Measurements from ENCODE around the gene TENT5A. TPM values are rescaled to one million over a fixed set of nuclear protein-coding genes. Genes with fewer than 3 reads are reported as not detected.

The TENT5A gene
- 10 to 100 TPM; 52.7 to 67.2 (median 62.0) TPM for total RNA-seq (2021; fragmentation: NEBNext Ultra II Directional; extraction: Animal tissue kit (Norgen Biotek cat#: 25700))
- long read RNA-seq, full-length matches to known transcripts, result 141 of 177 reads
- long read RNA-seq, partial matches to known transcripts, result 10 of 177 reads
- long read RNA-seq, other reads (novel, unspliced or antisense), result 26 of 177 reads

DNA sequence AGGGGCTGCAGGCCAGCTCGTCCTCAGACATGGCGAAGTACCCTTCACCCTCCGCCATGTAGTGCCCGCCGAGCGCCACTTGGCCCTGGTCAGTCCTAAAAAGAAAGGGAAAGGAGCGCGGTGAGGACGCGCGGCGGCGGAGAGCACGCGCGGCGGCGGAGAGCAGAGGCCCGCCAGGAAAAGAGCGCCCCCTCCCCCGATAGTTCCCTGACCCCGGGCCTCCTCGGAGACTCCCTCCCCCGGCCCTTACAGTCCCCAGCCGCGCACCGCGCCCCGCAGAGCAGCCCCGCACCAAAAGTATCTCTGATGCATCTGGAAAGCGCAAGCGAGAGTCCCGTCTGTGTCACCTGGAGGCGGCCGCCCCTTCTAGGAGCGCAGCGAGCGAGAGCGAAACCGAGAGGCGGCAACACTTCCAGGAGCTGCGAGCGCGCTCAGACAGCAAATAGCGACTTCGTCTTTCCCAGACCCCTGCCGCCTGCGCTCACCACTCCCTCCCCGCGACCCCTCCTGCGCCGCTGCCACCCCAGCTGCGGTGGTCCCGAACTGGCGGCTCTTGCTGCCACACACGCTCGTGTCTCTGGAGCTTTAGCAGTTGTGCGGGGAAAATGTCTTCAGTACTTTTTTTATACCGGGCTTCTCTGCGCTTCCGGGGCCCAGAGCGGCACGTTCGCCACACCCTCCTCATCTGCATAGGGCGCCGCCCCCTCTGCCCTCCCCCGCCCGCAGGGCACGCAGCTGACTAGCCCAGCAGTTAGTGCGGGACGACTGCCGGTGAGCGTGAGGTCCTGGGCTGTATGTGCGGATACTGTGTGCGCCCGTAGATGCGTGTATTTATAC lies at the start of gene TENT5A:
TENT5A (minus strand) TSS at position 598 of the 837 bp plus-strand sequence; CDS start at position 58, 540 bp downstream.
- Mint-ChIP-seq H3K27ac (peak within 1 kb of the TSS; percentile 97), H3K36me3 (ENCODE audit: low read depth) (peaks cover 44% of the 10 kb centered on the region), H3K4me3 (peak within 1 kb of the TSS; percentile 94), H3K27me3 (ENCODE audit: insufficient read depth) (no peaks in the 10 kb centered on the region; the same call in 1 of the 2 replicates), H3K4me1 (ENCODE audit: low read depth) (peaks cover 46% of the 10 kb centered on the region), H3K9me3 (no peaks in the 10 kb centered on the region)
- DNase-seq, result peak; percentile 92
- TF ChIP-seq, protein P1, sequence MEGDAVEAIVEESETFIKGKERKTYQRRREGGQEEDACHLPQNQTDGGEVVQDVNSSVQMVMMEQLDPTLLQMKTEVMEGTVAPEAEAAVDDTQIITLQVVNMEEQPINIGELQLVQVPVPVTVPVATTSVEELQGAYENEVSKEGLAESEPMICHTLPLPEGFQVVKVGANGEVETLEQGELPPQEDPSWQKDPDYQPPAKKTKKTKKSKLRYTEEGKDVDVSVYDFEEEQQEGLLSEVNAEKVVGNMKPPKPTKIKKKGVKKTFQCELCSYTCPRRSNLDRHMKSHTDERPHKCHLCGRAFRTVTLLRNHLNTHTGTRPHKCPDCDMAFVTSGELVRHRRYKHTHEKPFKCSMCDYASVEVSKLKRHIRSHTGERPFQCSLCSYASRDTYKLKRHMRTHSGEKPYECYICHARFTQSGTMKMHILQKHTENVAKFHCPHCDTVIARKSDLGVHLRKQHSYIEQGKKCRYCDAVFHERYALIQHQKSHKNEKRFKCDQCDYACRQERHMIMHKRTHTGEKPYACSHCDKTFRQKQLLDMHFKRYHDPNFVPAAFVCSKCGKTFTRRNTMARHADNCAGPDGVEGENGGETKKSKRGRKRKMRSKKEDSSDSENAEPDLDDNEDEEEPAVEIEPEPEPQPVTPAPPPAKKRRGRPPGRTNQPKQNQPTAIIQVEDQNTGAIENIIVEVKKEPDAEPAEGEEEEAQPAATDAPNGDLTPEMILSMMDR (IDR thresholded peaks at IDR 0.05), result peak; percentile 47; the same call in 1 of the 2 replicates

DNA sequence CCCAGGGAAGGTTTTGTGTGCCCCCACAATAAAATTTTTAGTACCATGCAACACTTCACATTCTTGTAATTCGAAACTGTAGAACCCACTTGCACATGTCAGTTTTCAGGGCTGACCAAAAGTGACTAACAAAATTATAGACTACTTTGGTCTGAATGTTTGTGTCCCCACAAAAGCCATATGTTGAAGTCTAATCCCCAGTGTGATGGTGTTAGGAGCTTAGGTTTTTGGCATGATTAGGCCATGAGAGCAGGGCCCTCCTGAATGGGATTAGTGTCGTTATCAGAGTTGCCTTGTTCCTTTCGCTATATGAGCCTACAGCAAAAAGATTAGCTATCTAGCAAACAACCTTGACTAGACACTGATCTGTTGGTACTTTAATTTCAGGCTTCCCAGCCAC lies 49.0 kb upstream of the TENT5A start:
- Mint-ChIP-seq H3K27me3 (ENCODE audit: insufficient read depth) (0 out of 2 replicates have a peak, but pooled peaks cover 2% of the 10 kb centered on the region), H3K4me1 (ENCODE audit: low read depth) (peaks cover 11% of the 10 kb centered on the region), H3K36me3 (ENCODE audit: low read depth) (no peaks in the 10 kb centered on the region), H3K9me3 (no peaks in the 10 kb centered on the region), H3K4me3 (no peak overlapping the region), H3K27ac (no peak overlapping the region)
- TF ChIP-seq, protein P1 (IDR thresholded peaks at IDR 0.05), result no peak
- DNase-seq, result no peak

DNA sequence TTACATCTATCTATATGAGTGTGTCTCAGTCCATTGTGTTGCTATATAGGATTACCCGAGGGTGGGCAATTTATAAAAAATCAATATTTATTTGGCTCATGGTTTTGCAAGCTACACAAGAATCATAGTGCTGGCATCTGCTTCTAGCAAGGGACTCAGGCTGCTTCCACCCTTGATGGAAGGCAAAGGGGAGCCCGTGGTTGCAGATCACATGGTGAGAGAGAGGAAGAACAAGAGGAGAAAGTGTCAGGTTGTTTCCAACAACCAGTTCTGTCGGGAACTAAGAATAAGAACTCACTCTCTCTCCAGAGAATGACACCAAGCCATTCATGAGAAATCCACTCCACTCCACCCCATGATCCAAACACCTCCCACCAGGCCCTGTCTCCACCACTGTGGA lies 48.2 kb upstream of the TENT5A start:
- no peaks in the 10 kb centered on the region for H3K9me3 Mint-ChIP-seq
- H3K27ac Mint-ChIP-seq, result no peak overlapping the region
- DNase-seq, result no peak
- 0 out of 2 replicates have a peak, but pooled peaks cover 2% of the 10 kb centered on the region for H3K27me3 Mint-ChIP-seq (ENCODE audit: insufficient read depth)
- H3K4me1 Mint-ChIP-seq (ENCODE audit: low read depth), result peaks cover 11% of the 10 kb centered on the region
- no peaks in the 10 kb centered on the region for H3K36me3 Mint-ChIP-seq (ENCODE audit: low read depth)
- H3K4me3 Mint-ChIP-seq, result no peak overlapping the region
- TF ChIP-seq, protein P1 (IDR thresholded peaks at IDR 0.05), result no peak

DNA sequence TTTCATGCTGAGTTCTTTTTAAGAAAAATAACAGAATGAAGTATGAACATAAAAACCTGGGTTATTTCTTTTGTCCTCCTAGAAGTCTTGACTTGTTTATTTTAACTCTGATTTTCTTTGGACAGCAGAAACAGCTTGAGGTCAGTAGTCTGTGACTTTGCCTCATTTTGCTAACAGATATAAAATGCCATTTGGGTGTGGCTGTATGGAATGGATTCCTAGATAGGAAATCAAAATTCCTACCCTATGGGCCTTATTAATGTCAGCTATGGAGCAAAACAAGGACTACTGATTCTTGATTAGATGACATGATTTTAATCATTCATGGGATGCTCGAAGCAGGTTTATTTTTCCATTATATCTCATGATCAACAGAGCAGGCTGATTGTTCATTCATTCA lies 46.8 kb upstream of the TENT5A start:
- no peak overlapping the region for H3K27ac Mint-ChIP-seq
- DNase-seq, result no peak
- no peaks in the 10 kb centered on the region for H3K9me3 Mint-ChIP-seq
- TF ChIP-seq, protein P1 (IDR thresholded peaks at IDR 0.05), result no peak
- H3K36me3 Mint-ChIP-seq (ENCODE audit: low read depth), result no peaks in the 10 kb centered on the region
- peaks cover 11% of the 10 kb centered on the region for H3K4me1 Mint-ChIP-seq (ENCODE audit: low read depth)
- H3K27me3 Mint-ChIP-seq (ENCODE audit: insufficient read depth), result 0 out of 2 replicates have a peak, but pooled peaks cover 2% of the 10 kb centered on the region
- no peak overlapping the region for H3K4me3 Mint-ChIP-seq

DNA sequence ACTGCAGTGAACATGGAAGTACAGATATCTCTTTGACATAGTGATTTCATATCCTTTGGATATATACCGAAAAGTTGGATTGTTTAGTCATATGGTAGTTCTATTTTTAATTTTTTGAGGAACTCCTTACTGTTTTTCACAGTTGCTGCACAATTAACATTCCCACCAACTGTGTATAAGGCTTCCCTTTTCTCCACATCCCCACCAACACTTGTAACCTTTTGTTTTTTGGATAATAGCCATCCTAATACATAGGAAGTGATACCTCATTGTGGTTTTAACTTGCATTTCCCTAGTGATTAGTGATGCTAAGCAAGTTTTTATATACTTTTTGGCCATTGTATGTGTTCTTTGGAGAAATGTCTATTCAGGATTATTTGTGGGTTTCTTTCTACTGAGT lies 45.1 kb upstream of the TENT5A start:
- Mint-ChIP-seq H3K9me3 (no peaks in the 10 kb centered on the region), H3K4me1 (ENCODE audit: low read depth) (peaks cover 23% of the 10 kb centered on the region), H3K27ac (no peak overlapping the region), H3K27me3 (ENCODE audit: insufficient read depth) (no peaks in the 10 kb centered on the region), H3K4me3 (no peak overlapping the region), H3K36me3 (ENCODE audit: low read depth) (no peaks in the 10 kb centered on the region)
- no peak for DNase-seq
- TF ChIP-seq, protein P1 (IDR thresholded peaks at IDR 0.05), result no peak

Measured in HFFc6 (cell line).